HepG2 (cell line): ENCODE measurements around the gene LRRIQ4. TPM values are rescaled to one million over a fixed set of nuclear protein-coding genes. Genes with fewer than 3 reads are reported as not detected.

Experiments
- CBFB ChIP-seq: sonication (generic); formaldehyde crosslinking; IDR thresholded peaks from 2 replicates; pipeline ENCODE4 v1.4.0; 2020; ENCODE audit warnings: missing genetic modification reagents
- FOXP1 ChIP-seq, 2 experiments: fragments of 450-650 bp in 1 of 2; IDR thresholded peaks; 2 replicates each; pipeline ENCODE4 v1.6.1; 2017 to 2018; ENCODE audit warnings: antibody characterized with exemption in 1 of 2
- GLI4 ChIP-seq: sonication (generic); formaldehyde crosslinking; IDR thresholded peaks from 2 replicates; pipeline ENCODE4 v1.5.1; 2020; ENCODE audit warnings: missing genetic modification reagents, mild to moderate bottlenecking, moderate library complexity, borderline replicate concordance
- KDM3A ChIP-seq: IDR thresholded peaks from 2 replicates; pipeline ENCODE4 v1.6.1; 2018; ENCODE audit warnings: low read depth, missing compliant biosample characterization
- PHF5A ChIP-seq: IDR thresholded peaks from one replicate; pipeline ENCODE4 v1.6.1; 2018; ENCODE audit warnings: low read depth, missing genetic modification reagents; ENCODE audit not compliant: unreplicated experiment
- SAP130 ChIP-seq: IDR thresholded peaks from 2 replicates; pipeline ENCODE4 v1.6.1; 2016; ENCODE audit warnings: low read depth
- TCF7L2 ChIP-seq: IDR thresholded peaks from 2 replicates; pipeline ENCODE4 v1.6.1; 2011; ENCODE audit warnings: mild to moderate bottlenecking, low read depth, low read length, moderate library complexity
- TEAD2 ChIP-seq: sonication (generic); formaldehyde crosslinking; IDR thresholded peaks from 2 replicates; pipeline ENCODE4 v1.9.0; 2021; ENCODE audit warnings: missing genetic modification reagents
- ZFP36L1 ChIP-seq: sonication (generic); formaldehyde crosslinking; IDR thresholded peaks from 2 replicates; pipeline ENCODE4 v1.8.0; 2022; ENCODE audit warnings: mild to moderate bottlenecking, missing genetic modification reagents, moderate library complexity
- ZFP36L2 ChIP-seq: sonication (generic); formaldehyde crosslinking; IDR thresholded peaks from 2 replicates; pipeline ENCODE4 v1.4.0; 2020; ENCODE audit warnings: missing genetic modification reagents
- ZKSCAN5 ChIP-seq: sonication (generic); formaldehyde crosslinking; IDR thresholded peaks from 2 replicates; pipeline ENCODE4 v1.5.1; 2020; ENCODE audit warnings: mild to moderate bottlenecking, missing genetic modification reagents
- ZNF383 ChIP-seq: sonication (generic); formaldehyde crosslinking; IDR thresholded peaks from 2 replicates; pipeline ENCODE4 v1.4.0; 2020; ENCODE audit warnings: missing genetic modification reagents, mild to moderate bottlenecking, borderline replicate concordance
- ZNF468 ChIP-seq: sonication (generic); formaldehyde crosslinking; IDR thresholded peaks from 2 replicates; pipeline ENCODE4 v1.8.0; 2022; ENCODE audit warnings: mild to moderate bottlenecking, moderate library complexity, missing genetic modification reagents
- ZNF607 ChIP-seq: sonication (generic); formaldehyde crosslinking; IDR thresholded peaks from 2 replicates; pipeline ENCODE4 v1.5.1; 2020; ENCODE audit warnings: missing genetic modification reagents, mild to moderate bottlenecking, borderline replicate concordance
- ZNF644 ChIP-seq: IDR thresholded peaks from 2 replicates; pipeline ENCODE4 v1.6.1; 2016; ENCODE audit warnings: low read depth
- ZNF75D ChIP-seq: sonication (generic); formaldehyde crosslinking; IDR thresholded peaks from 2 replicates; pipeline ENCODE4 v1.8.1; 2023; ENCODE audit warnings: missing genetic modification reagents, mild to moderate bottlenecking, borderline replicate concordance
- polyA plus RNA-seq, 8 experiments: library from polyadenylated mRNA; depleted of rRNA in 3 of 8; stranded (reverse) in 7 of 8; unstranded in 1 of 8; fragments of >200 nt; fragmentation: Illumina TruSeq in 4 of 8; extraction: Trizol in 4 of 8; gene quantifications; 2 replicates each; pipeline versions ENCODE4 v1.2.1 to v1.2.3, GENCODE V29; 2011 to 2016; ENCODE audit warnings: low read depth in 4 of 8, missing spikeins in 1 of 8, mixed read lengths in 1 of 8; ENCODE audit not compliant: insufficient read depth in 1 of 8
- total RNA-seq, 5 experiments: library from RNA; depleted of rRNA; stranded (reverse); fragments of >200 nt; fragmentation: Illumina TruSeq; extraction: Trizol; gene quantifications; 2 replicates each; pipeline ENCODE4 v1.2.3, GENCODE V29; 2016; ENCODE audit warnings: low read depth in 1 of 5
- TF ChIP-seq, protein P1 (sequence below): sonication (generic); formaldehyde crosslinking; IDR thresholded peaks from 2 replicates; pipeline ENCODE4 v1.8.0; 2022; ENCODE audit warnings: mild to moderate bottlenecking, missing genetic modification reagents
- TF ChIP-seq, protein P2 (sequence below): sonication (generic); formaldehyde crosslinking; conservative IDR thresholded peaks from 2 replicates; pipeline ENCODE4 v1.4.0; 2020; ENCODE audit warnings: missing genetic modification reagents
- TF ChIP-seq, protein P3 (sequence below): sonication (generic); formaldehyde crosslinking; IDR thresholded peaks from 2 replicates; pipeline ENCODE4 v1.4.0; 2020; ENCODE audit warnings: missing genetic modification reagents, borderline replicate concordance
- TF ChIP-seq, protein P4 (sequence below): sonication (generic); formaldehyde crosslinking; IDR thresholded peaks from 2 replicates; pipeline ENCODE4 v1.4.0; 2020; ENCODE audit warnings: missing genetic modification reagents, borderline replicate concordance

The LRRIQ4 gene
- total and polyA plus RNA-seq, 2 of the 13 experiments (the other 11 are each of a cell fraction or from before 2014, with no cell fraction given), result not detected

DNA sequence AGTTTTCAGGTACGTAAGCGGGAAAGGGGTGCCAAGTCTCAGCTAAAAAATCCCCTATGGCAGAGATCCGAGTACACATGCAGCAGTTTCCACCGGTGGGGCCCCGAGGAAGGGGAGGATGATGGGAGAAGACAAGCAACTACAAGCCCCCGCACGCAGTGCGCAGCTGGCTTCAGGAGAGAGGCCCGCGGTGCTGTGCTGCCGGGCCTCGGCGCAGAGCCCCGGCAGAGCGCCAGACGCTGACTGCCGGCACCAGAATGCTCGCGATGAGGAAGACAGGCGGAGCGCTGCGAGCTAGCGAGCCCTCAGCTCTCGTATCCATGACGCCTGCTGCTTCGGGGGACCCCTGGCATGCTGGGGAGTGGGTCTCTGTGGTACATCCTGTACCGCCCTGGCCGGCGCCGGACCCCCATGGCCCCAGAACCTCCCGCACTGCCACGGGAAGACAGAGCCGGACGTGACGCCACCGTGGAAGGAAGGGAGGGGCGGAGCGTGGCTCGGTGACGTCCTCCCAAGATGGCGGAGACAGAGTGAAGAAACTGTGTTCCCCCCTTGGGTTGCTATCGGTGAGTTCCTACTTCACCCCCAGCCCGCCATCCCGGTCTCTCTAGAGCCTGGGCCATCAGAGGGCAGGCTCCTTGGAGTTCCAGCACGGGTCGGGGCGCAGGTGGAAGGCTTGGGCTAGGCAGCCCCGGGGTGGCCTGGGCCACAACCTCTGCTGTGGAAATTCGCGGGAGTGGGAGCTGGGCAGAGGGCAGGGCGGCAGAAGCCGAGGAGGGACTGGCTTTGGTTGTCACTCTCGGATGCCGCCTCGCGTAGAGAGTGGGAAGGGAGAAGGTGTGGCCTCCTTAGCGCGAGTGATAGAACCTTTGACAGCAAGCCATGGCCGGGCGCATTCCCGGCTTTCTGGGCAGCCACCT is 39.5 kb upstream of the LRRIQ4 start, which contains the start of gene MYNN (continued):
- TF ChIP-seq ZNF607 (CRISPR knock-in tag), result no peak
- TF ChIP-seq ZKSCAN5 (CRISPR knock-in tag), result no peak
- TF ChIP-seq ZNF644 (CRISPR knock-in tag), result no peak
- peak; percentile 92 for TF ChIP-seq SAP130 (CRISPR knock-in tag)
- TF ChIP-seq, protein P1, sequence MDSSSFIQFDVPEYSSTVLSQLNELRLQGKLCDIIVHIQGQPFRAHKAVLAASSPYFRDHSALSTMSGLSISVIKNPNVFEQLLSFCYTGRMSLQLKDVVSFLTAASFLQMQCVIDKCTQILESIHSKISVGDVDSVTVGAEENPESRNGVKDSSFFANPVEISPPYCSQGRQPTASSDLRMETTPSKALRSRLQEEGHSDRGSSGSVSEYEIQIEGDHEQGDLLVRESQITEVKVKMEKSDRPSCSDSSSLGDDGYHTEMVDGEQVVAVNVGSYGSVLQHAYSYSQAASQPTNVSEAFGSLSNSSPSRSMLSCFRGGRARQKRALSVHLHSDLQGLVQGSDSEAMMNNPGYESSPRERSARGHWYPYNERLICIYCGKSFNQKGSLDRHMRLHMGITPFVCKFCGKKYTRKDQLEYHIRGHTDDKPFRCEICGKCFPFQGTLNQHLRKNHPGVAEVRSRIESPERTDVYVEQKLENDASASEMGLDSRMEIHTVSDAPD, result no peak; the same call in 1 of the 2 replicates
- TF ChIP-seq ZNF75D (CRISPR knock-in tag), result peak; percentile 81; the same call in 1 of the 2 replicates
- no peak for TF ChIP-seq ZFP36L2 (CRISPR knock-in tag)
- TF ChIP-seq KDM3A (CRISPR knock-in tag), result peak; percentile 78
- TF ChIP-seq, protein P2, sequence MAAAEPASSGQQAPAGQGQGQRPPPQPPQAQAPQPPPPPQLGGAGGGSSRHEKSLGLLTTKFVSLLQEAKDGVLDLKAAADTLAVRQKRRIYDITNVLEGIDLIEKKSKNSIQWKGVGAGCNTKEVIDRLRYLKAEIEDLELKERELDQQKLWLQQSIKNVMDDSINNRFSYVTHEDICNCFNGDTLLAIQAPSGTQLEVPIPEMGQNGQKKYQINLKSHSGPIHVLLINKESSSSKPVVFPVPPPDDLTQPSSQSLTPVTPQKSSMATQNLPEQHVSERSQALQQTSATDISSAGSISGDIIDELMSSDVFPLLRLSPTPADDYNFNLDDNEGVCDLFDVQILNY, result no peak
- TF ChIP-seq TEAD2 (CRISPR knock-in tag), result no peak
- TF ChIP-seq FOXP1 (IDR thresholded peaks at IDR 0.05), result no peak
- no peak for TF ChIP-seq FOXP1 (CRISPR knock-in tag; IDR thresholded peaks at IDR 0.05)
- TF ChIP-seq, protein P3, sequence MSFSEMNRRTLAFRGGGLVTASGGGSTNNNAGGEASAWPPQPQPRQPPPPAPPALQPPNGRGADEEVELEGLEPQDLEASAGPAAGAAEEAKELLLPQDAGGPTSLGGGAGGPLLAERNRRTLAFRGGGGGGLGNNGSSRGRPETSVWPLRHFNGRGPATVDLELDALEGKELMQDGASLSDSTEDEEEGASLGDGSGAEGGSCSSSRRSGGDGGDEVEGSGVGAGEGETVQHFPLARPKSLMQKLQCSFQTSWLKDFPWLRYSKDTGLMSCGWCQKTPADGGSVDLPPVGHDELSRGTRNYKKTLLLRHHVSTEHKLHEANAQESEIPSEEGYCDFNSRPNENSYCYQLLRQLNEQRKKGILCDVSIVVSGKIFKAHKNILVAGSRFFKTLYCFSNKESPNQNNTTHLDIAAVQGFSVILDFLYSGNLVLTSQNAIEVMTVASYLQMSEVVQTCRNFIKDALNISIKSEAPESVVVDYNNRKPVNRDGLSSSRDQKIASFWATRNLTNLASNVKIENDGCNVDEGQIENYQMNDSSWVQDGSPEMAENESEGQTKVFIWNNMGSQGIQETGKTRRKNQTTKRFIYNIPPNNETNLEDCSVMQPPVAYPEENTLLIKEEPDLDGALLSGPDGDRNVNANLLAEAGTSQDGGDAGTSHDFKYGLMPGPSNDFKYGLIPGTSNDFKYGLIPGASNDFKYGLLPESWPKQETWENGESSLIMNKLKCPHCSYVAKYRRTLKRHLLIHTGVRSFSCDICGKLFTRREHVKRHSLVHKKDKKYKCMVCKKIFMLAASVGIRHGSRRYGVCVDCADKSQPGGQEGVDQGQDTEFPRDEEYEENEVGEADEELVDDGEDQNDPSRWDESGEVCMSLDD (CRISPR knock-in tag), result no peak; the same call in 1 of the 2 replicates
- no peak for TF ChIP-seq TCF7L2
- TF ChIP-seq, protein P4, sequence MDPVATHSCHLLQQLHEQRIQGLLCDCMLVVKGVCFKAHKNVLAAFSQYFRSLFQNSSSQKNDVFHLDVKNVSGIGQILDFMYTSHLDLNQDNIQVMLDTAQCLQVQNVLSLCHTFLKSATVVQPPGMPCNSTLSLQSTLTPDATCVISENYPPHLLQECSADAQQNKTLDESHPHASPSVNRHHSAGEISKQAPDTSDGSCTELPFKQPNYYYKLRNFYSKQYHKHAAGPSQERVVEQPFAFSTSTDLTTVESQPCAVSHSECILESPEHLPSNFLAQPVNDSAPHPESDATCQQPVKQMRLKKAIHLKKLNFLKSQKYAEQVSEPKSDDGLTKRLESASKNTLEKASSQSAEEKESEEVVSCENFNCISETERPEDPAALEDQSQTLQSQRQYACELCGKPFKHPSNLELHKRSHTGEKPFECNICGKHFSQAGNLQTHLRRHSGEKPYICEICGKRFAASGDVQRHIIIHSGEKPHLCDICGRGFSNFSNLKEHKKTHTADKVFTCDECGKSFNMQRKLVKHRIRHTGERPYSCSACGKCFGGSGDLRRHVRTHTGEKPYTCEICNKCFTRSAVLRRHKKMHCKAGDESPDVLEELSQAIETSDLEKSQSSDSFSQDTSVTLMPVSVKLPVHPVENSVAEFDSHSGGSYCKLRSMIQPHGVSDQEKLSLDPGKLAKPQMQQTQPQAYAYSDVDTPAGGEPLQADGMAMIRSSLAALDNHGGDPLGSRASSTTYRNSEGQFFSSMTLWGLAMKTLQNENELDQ (CRISPR knock-in tag), result no peak
- TF ChIP-seq CBFB (CRISPR knock-in tag), result peak; percentile 63
- TF ChIP-seq ZFP36L1 (CRISPR knock-in tag), result peak; percentile 78
- TF ChIP-seq PHF5A (CRISPR knock-in tag), result peak; percentile 88
- peak; percentile 93; the same call in 1 of the 2 replicates for TF ChIP-seq ZNF383
- TF ChIP-seq ZNF468 (CRISPR knock-in tag), result no peak
- 0 out of 2 replicates have a peak, but pooled peaks have one; percentile 65 for TF ChIP-seq GLI4
